ENCODE measurements around the gene CCDC15. TPM values are rescaled to one million over a fixed set of nuclear protein-coding genes. Genes with fewer than 3 reads are reported as not detected.

Gene CCDC15
- total RNA-seq, 1 experiment from 2014 or later = 2.8 TPM

DNA sequence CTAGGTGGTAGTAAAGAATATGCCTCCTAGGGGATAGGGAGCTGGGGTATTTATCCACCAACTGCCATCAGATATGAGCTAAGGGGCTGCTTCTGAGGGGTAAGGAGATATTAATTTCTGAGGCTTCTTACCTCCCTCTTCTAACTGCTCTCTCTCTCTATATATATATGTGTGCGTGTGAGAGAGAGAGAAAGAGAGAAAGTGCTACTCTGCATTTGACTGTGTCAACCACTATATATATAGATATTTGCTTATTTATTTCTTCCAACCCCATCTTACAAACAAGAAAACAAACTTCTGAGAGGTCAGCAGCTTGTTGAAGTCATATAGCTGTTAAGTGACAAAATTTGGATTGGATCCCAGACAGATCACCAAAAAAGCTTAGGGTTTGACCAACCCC, 12.3 kb upstream of the CCDC15 start:
- Histone ChIP-seq H3T11ph (ENCODE audit: low read length) (no peak overlapping the region), H3K23ac (ENCODE audit: insufficient read length, low read depth, low read length) (no peak overlapping the region), H3K9me3 (ENCODE audit: control insufficient read depth, low read depth, low read length) (no peaks in the 10 kb centered on the region), H3K56ac (ENCODE audit: insufficient read length, low read depth, low read length) (no peak overlapping the region), H4K91ac (ENCODE audit: insufficient read length, low read depth, low read length) (no peak overlapping the region), H3K9ac (ENCODE audit: extremely low read depth, insufficient read length, low read length) (no peak overlapping the region), H2BK15ac (ENCODE audit: low read depth, low read length) (no peak overlapping the region), H2AK5ac (ENCODE audit: insufficient read length, low read length) (no peak overlapping the region), H3K79me2 (ENCODE audit: insufficient read depth, low read length) (no peaks in the 10 kb centered on the region), H3K14ac (ENCODE audit: insufficient read depth, low read length) (no peak overlapping the region), H3K18ac (ENCODE audit: insufficient read length, low read depth, low read length) (no peak overlapping the region), H4K8ac (replicated peaks; ENCODE audit: insufficient read length, low read depth, low read length) (no peak overlapping the region), H4K20me1 (ENCODE audit: control insufficient read depth, insufficient read depth, insufficient read length) (no peaks in the 10 kb centered on the region), H3K4me2 (ENCODE audit: insufficient read depth, insufficient read length, low read length) (no peak overlapping the region), H3K4ac (ENCODE audit: low read depth, low read length) (no peak overlapping the region), H3K4me1 (ENCODE audit: insufficient read depth, low read length) (no peaks in the 10 kb centered on the region), H4K5ac (ENCODE audit: insufficient read length, low read depth, low read length) (no peak overlapping the region), H3K79me1 (ENCODE audit: insufficient read depth, low read depth, low read length, poor library complexity, severe bottlenecking) (no peaks in the 10 kb centered on the region), H3K27ac (ENCODE audit: insufficient read length, low read depth, low read length) (no peak overlapping the region), H2BK20ac (ENCODE audit: low read depth, low read length, poor library complexity, severe bottlenecking) (no peak overlapping the region), H3K27me3 (ENCODE audit: insufficient read depth, low read length) (no peaks in the 10 kb centered on the region), H2BK12ac (ENCODE audit: insufficient read length, low read depth, low read length) (no peak overlapping the region), H2AFZ (ENCODE audit: low read length) (no peak overlapping the region), H2BK5ac (ENCODE audit: insufficient read length, low read length) (no peak overlapping the region), H3K23me2 (ENCODE audit: insufficient read length, low read depth, low read length, poor library complexity, severe bottlenecking) (no peaks in the 10 kb centered on the region), H2BK120ac (ENCODE audit: low read depth, low read length, poor library complexity, severe bottlenecking) (no peak overlapping the region)
- DNase-seq = no peak
- Mint-ChIP-seq H3K4me3 (no peak overlapping the region), H3K27me3 (ENCODE audit: low read depth) (peaks cover 25% of the 10 kb centered on the region), H3K9me3 (no peaks in the 10 kb centered on the region), H3K27ac (no peak overlapping the region), H3K36me3 (ENCODE audit: insufficient read depth in 1 of 3, low read depth in 3 of 3) (no peaks in the 10 kb centered on the region), H3K4me1 (peaks cover 0 to 9% of the 10 kb centered on the region in 2 experiments; a peak in 1 of 4 replicates)
- no CpG with 5 or more reads among the region's 1 CpG for WGBS (ENCODE audit: extremely low coverage, insufficient read length, low lambda C conversion rate)
- TF ChIP-seq, protein P1, sequence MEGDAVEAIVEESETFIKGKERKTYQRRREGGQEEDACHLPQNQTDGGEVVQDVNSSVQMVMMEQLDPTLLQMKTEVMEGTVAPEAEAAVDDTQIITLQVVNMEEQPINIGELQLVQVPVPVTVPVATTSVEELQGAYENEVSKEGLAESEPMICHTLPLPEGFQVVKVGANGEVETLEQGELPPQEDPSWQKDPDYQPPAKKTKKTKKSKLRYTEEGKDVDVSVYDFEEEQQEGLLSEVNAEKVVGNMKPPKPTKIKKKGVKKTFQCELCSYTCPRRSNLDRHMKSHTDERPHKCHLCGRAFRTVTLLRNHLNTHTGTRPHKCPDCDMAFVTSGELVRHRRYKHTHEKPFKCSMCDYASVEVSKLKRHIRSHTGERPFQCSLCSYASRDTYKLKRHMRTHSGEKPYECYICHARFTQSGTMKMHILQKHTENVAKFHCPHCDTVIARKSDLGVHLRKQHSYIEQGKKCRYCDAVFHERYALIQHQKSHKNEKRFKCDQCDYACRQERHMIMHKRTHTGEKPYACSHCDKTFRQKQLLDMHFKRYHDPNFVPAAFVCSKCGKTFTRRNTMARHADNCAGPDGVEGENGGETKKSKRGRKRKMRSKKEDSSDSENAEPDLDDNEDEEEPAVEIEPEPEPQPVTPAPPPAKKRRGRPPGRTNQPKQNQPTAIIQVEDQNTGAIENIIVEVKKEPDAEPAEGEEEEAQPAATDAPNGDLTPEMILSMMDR (conservative IDR thresholded peaks at IDR 0.05) = no peak
